HG03025 (cell line): ENCODE results near the gene YARS1.

Experiments used
- ATAC-seq: cut with Tn5 transposase; IDR thresholded peaks from one replicate; pipeline ENCODE4 v1.9.1; 2021; ENCODE audit warnings: mild to moderate bottlenecking, moderate library complexity; ENCODE audit not compliant: unreplicated experiment, low FRiP score

Gene YARS1

GRCh38 chr1:32748926-32749325 lies 68.2 kb downstream of the YARS1 start:
- ATAC-seq = no peak

GRCh38 chr1:32748348-32748747 lies 68.8 kb downstream of the YARS1 start:
- no peak for ATAC-seq

- no peak for ATAC-seq
Observed at GRCh38 chr1:32746130-32746529, 71.0 kb downstream of the YARS1 start.

- no peak for ATAC-seq
Observed at GRCh38 chr1:32744071-32744425, 73.1 kb downstream of the YARS1 start.

- ATAC-seq = no peak
Observed at GRCh38 chr1:32743380-32744070, 73.6 kb downstream of the YARS1 start.

- no peak for ATAC-seq
Observed at GRCh38 chr1:32742956-32743355, 74.2 kb downstream of the YARS1 start.

GRCh38 chr1:32742199-32742947 lies 74.8 kb downstream of the YARS1 start:
- no peak for ATAC-seq

- no peak for ATAC-seq
Observed at GRCh38 chr1:32741413-32742198, 75.6 kb downstream of the YARS1 start.

GRCh38 chr1:32741059-32741412 lies 76.1 kb downstream of the YARS1 start:
- no peak for ATAC-seq

GRCh38 chr1:32736812-32737791 lies 80.1 kb downstream of the YARS1 start:
- ATAC-seq = no peak

GRCh38 chr1:32733582-32734321 lies 83.4 kb downstream of the YARS1 start:
- no peak for ATAC-seq

GRCh38 chr1:32729254-32730046 lies 87.7 kb downstream of the YARS1 start:
- no peak for ATAC-seq

GRCh38 chr1:32728413-32729077 lies 88.6 kb downstream of the YARS1 start:
- ATAC-seq = no peak

GRCh38 chr1:32727876-32728275 lies 89.3 kb downstream of the YARS1 start:
- no peak for ATAC-seq

GRCh38 chr1:32725615-32725982 lies 91.6 kb downstream of the YARS1 start:
- no peak for ATAC-seq
